Ovary (tissue), 9 donors: ENCODE data around the gene NMT1. TPM values are rescaled to one million over a fixed set of nuclear protein-coding genes. Genes with fewer than 3 reads are reported as not detected.

Source experiments
- DNase-seq, 5 donors: peaks; one replicate each; pipeline ENCODE4 v3.0.0-alpha.2; 2019 to 2020
- H3K27ac ChIP-seq, 2 donors: fragments of 200-600 bp; one replicate each; pipeline versions ENCODE4 v1.5.1 to v1.8.0; 2019 to 2022
- H3K27me3 ChIP-seq: fragments of 200-600 bp; one replicate; pipeline ENCODE4 v1.8.0; 2022
- H3K36me3 ChIP-seq: fragments of 200-600 bp; sonication (generic); one replicate; pipeline ENCODE4 v1.5.1; 2019
- H3K4me1 ChIP-seq: one replicate; pipeline ENCODE4 v1.8.1; 2013; ENCODE audit warnings: mild to moderate bottlenecking, moderate library complexity; ENCODE audit not compliant: insufficient read depth
- H3K4me3 ChIP-seq: fragments of 200-600 bp; sonication (generic); one replicate; pipeline ENCODE4 v1.5.1; 2017
- H3K9me3 ChIP-seq, 2 donors: fragments of 200-600 bp in 1 of 2; sonication (generic) in 1 of 2; one replicate each; pipeline versions ENCODE4 v1.5.1 to v1.8.1; 2013 to 2019; ENCODE audit warnings: mild to moderate bottlenecking in 1 of 2, moderate library complexity in 1 of 2
- EP300 ChIP-seq: sonication (generic); formaldehyde crosslinking; IDR thresholded peaks from one replicate; pipeline ENCODE4 v1.6.1; 2017; ENCODE audit warnings: antibody characterized with exemption
- POLR2A ChIP-seq: fragments of 450-650 bp; IDR thresholded peaks from one replicate; pipeline ENCODE4 v1.6.1; 2017; ENCODE audit warnings: antibody characterized with exemption, mild to moderate bottlenecking, moderate library complexity
- WGBS, 3 donors: extraction: QIAGEN DNeasy Blood & Tissue Kit in 1 of 3; methylation state at CpG; one replicate each; pipeline versions ENCODE4 v1.1.5 to v1.1.7; 2013 to 2017; 5-methylcytosine and 5-hydroxymethylcytosine counted together
- intact Hi-C, 4 donors: fragments of 100-400 bp; cut with DNase I; formaldehyde crosslinking; loops; one replicate each; pipeline versions ENCODE4 v1.11.0 to v1.15.1; 2022 to 2023
- polyA plus RNA-seq, 2 donors: library from polyadenylated mRNA; stranded (reverse); fragments of 200-250 nt in 1 of 2; fragments of 350-450 nt in 1 of 2; fragmentation: Illumina TruSeq in 1 of 2; extraction: RNeasy Lipid Tissue Mini Kit (QIAGEN cat#74804) in 1 of 2; gene quantifications; one replicate each; pipeline ENCODE4 v1.2.3, GENCODE V29; 2013 to 2014
- total RNA-seq, 7 donors: library from RNA; depleted of rRNA in 2 of 7; stranded (reverse); fragments of >200 nt in 2 of 7; fragmentation: NEBNext Ultra II Directional in 3 of 7; extraction: Animal tissue kit (Norgen Biotek cat#: 25700) in 3 of 7; gene quantifications; one replicate each; pipeline versions ENCODE4 v1.1.0 to v1.2.4, GENCODE V29; 2016 to 2023
- TF ChIP-seq, protein P1 (sequence below), 3 donors: fragments of 450-650 bp in 2 of 3; fragments of 200-600 bp in 1 of 3; IDR thresholded peaks; one replicate each; pipeline versions ENCODE4 v1.5.1 to v1.8.0; 2016 to 2022; ENCODE audit warnings: antibody characterized with exemption in 3 of 3, mild to moderate bottlenecking in 1 of 3
- donor health status: DM: no; HTN: no; CAD: no; lungs with moderate emphysema.
- donor health status: DM: no; HTN: no; CAD: no.
- donor health status: Bipolar disorder and iron deficiency.
- donor health status: DM: yes; HTN: yes; CAD: no.
- donor health status: DM: no; HTN: no; CAD: no.
- donor health status: DM: yes; HTN: yes; CAD: no.

The NMT1 gene
- total and polyA plus RNA-seq, 9 donors = 23.0 to 91.4 (median 76.2) TPM

DNA sequence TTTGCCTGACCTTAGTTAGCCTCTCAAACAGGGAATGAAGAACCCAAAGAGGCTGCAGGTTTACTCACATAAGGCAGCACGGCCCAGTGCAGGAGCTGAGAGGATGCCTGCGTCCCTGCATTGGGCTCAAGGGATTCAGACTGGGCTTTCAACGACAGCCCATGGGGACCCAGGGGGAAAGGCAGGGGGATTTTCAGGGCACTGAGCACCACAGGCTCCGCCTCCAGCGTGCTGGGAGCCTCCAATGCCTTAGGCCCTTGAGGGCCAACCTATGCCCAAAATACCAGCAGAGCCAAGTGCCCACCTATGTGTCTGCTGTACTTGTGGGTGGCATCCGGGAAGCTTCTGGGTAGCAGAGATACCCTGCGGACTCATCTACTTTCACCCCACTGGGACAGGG, 32.0 kb upstream of the NMT1 start:
- H3K36me3 ChIP-seq = no peaks in the 10 kb centered on the region
- WGBS, 3 donors = 90 to 93% (median 91%) methylated on average over 7 of the region's 7 CpGs
- no peak overlapping the region for H3K27ac ChIP-seq
- no peaks in the 10 kb centered on the region for H3K27me3 ChIP-seq
- no peak overlapping the region for H3K4me3 ChIP-seq
- DNase-seq = no peak
- H3K4me1 ChIP-seq = no peaks in the 10 kb centered on the region
- TF ChIP-seq EP300 (no peak), POLR2A (no peak)
- TF ChIP-seq, protein P1, sequence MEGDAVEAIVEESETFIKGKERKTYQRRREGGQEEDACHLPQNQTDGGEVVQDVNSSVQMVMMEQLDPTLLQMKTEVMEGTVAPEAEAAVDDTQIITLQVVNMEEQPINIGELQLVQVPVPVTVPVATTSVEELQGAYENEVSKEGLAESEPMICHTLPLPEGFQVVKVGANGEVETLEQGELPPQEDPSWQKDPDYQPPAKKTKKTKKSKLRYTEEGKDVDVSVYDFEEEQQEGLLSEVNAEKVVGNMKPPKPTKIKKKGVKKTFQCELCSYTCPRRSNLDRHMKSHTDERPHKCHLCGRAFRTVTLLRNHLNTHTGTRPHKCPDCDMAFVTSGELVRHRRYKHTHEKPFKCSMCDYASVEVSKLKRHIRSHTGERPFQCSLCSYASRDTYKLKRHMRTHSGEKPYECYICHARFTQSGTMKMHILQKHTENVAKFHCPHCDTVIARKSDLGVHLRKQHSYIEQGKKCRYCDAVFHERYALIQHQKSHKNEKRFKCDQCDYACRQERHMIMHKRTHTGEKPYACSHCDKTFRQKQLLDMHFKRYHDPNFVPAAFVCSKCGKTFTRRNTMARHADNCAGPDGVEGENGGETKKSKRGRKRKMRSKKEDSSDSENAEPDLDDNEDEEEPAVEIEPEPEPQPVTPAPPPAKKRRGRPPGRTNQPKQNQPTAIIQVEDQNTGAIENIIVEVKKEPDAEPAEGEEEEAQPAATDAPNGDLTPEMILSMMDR (IDR thresholded peaks at IDR 0.05) = no peak
- intact Hi-C loops = loop anchor here (10.0 kb wide), 2 partner anchors 66 to 254 kb away; no protein-coding TSS in a partner anchor
- H3K9me3 ChIP-seq = no peaks in the 10 kb centered on the region

DNA sequence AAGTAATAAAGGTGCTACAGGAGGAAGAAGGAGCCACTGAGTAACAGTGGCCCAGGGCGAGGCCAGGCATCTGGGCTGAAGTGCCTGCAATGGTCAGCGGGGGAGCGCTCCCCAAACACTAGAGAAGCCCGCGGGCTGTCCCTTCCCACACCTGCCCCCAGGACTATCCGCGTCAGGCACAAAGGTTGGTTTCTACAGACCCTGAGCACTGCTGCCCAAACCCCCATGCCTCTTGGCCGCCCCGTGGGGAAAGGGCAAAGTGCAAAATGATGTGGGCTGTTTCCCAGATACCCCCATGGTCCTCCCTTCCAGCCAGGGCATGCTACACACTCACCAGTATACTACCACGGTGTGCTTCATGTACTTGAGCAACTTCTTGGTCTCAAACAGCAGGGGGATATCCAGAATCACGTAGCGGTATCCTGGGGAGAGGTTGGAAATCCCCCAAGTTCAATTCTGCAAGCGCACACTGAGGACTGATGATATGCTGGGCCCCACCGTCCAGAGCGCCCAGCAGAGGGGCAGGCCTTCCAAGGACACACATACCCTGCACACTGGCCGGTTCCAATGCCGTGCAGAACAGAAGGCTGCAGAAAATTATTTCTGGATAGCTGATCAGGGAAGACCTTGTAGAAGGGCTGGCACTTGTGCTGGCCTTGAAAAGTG, 31.2 kb upstream of the NMT1 start:
- no peak for DNase-seq
- Histone ChIP-seq H3K27me3 (no peaks in the 10 kb centered on the region), H3K4me3 (no peak overlapping the region), H3K36me3 (no peaks in the 10 kb centered on the region), H3K4me1 (no peaks in the 10 kb centered on the region), H3K9me3 (no peaks in the 10 kb centered on the region), H3K27ac (no peak overlapping the region)
- WGBS, 3 donors = 68 to 79% (median 71%) methylated on average over 17 of the region's 17 CpGs
- no peak for TF ChIP-seq POLR2A
- TF ChIP-seq, protein P1 (IDR thresholded peaks at IDR 0.05) = no peak
- no peak for TF ChIP-seq EP300
- intact Hi-C loops = loop anchor here (10.0 kb wide), 2 partner anchors 65 to 255 kb away; no protein-coding TSS in a partner anchor

DNA sequence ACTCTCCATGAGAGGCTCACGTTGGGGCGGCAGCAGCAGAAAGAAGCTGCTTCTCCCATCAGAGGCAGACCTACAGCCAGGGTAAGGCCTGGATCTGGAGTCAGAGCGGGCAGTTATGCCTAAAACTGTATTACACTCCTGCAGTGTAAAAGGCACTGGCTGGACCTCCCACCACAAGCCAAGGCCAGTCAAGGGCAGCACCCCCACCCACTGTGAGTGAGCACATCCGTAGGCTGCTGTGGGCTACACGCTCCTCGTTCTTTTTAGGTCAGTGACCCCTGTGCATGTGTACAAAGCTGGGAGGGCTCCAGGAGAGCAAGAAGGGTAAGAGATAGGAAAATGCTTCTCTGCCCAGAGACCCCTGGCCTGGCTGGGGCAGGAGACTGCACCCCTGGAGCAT, 30.4 kb upstream of the NMT1 start:
- no peaks in the 10 kb centered on the region for H3K4me1 ChIP-seq
- H3K9me3 ChIP-seq = no peaks in the 10 kb centered on the region
- H3K4me3 ChIP-seq = no peak overlapping the region
- TF ChIP-seq EP300 (no peak), POLR2A (no peak)
- TF ChIP-seq, protein P1 (IDR thresholded peaks at IDR 0.05) = no peak
- H3K27ac ChIP-seq = no peak overlapping the region
- H3K36me3 ChIP-seq = no peaks in the 10 kb centered on the region
- DNase-seq = no peak
- intact Hi-C loops = no loop called here
- WGBS, 3 donors = 34 to 55% (median 41%) methylated on average over 6 of the region's 6 CpGs
- no peaks in the 10 kb centered on the region for H3K27me3 ChIP-seq

DNA sequence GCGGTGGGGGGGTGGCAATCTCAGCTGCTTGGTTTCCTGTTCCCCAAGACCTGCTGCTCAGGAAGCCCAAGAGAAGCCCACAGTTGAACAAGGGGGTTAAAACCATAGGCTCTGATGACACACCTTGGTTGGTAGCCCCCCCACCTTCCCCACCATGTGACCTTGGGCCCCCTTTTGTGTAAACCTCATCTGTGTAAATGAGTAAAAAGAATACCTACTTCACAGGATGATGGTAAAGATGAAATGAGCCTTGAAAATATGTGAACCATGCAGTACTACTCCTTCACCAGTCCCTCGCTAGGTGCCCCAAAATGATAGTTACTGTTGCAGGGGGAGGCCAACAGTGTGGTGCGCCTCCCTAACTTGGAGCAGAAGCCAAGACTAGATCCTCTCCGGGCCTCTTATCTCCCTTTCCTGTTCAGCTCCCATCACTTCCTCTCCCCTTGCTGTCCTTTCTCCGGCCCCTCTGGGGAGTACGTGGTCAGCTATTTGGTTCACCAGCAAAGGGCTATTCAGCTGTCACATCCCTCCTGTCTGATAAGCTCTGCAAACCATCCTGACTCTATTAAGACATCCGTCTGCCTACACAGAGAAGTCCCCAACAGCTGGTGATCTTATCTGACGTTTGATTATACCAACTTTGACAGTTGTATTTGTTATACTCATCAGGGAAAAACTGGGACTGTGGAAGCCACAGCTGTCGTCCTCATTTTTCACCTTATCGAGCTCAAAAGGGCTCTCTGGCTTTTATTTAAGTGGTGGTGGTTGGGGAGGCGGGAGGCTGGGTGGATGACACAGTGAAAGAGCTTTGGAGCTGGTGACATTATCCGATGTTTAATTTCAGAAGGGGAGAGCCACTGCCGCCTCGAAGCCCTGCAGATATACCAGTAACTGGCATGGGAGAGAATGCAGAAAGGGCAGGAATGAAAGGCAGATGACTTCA, 29.6 kb upstream of the NMT1 start:
- intact Hi-C loops = no loop called here
- no peak overlapping the region for H3K4me3 ChIP-seq
- TF ChIP-seq, protein P1 (IDR thresholded peaks at IDR 0.05) = no peak
- TF ChIP-seq EP300 (no peak), POLR2A (no peak)
- no peaks in the 10 kb centered on the region for H3K27me3 ChIP-seq
- no peak overlapping the region for H3K27ac ChIP-seq
- no peak for DNase-seq
- H3K36me3 ChIP-seq = no peaks in the 10 kb centered on the region
- H3K4me1 ChIP-seq = no peaks in the 10 kb centered on the region
- no peaks in the 10 kb centered on the region for H3K9me3 ChIP-seq
- WGBS, 3 donors = 43 to 58% (median 50%) methylated on average over 14 of the region's 14 CpGs
